ENCODE measurements around the gene LTK.

LTK gene

DNA sequence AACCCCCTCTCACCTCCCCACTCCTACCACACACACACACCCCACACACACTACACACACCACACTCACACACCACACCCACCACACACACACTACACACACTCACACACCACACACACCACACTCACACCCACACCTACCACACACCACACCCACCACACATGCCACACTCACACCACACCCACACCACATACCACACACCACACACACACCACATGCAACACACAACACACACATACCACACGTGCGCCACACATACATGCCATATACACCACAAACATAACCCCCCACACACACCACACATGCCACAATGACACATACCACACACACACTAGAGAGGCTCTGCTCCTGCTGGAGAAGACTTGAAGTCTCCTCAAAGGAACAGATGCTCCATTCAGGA lies 25.8 kb downstream of the LTK start:
- no peaks in the 10 kb centered on the region for H3K79me2 ChIP-seq (ENCODE audit: control insufficient read depth, insufficient read depth, low read length, unreplicated experiment)
- H3K4me3 ChIP-seq (ENCODE audit: low read depth, low read length), result no peak overlapping the region
- H3K27me3 ChIP-seq (ENCODE audit: insufficient read depth, low read length), result no peaks in the 10 kb centered on the region
- peaks cover 3% of the 10 kb centered on the region; the same call in 1 of the 2 replicates for H3K36me3 ChIP-seq (ENCODE audit: insufficient read depth, low read length)
- no peak overlapping the region for H3K27ac ChIP-seq (ENCODE audit: low read depth, low read length)
- H2AFZ ChIP-seq (ENCODE audit: low read length, unreplicated experiment), result no peak overlapping the region
- peaks cover 13% of the 10 kb centered on the region for H3K4me1 ChIP-seq (ENCODE audit: control insufficient read depth, insufficient read depth, low read length, unreplicated experiment)

DNA sequence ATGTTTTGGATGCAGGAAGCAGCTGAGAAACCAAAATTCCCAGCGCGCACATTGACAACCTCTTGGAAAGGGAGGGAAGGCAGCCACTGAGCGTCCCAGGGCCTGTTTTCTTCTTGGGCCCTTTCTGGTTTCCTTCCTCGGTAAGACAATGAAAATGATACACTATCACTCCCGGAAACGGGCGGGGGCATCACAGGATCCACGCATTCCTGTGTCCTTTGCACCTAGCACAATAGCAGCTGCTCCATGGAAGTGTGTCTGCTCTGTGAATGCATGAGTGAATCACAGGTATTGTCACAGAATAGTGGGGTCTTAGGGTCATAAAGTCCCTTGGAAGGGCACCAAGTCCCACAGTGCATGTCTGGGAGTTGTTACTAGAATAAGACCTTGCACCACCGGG lies 26.2 kb downstream of the LTK start:
- peaks cover 9% of the 10 kb centered on the region for H3K4me1 ChIP-seq (ENCODE audit: control insufficient read depth, insufficient read depth, low read length, unreplicated experiment)
- H3K27me3 ChIP-seq (ENCODE audit: insufficient read depth, low read length), result no peaks in the 10 kb centered on the region
- no peak overlapping the region for H3K27ac ChIP-seq (ENCODE audit: low read depth, low read length)
- no peaks in the 10 kb centered on the region for H3K79me2 ChIP-seq (ENCODE audit: control insufficient read depth, insufficient read depth, low read length, unreplicated experiment)
- H3K4me3 ChIP-seq (ENCODE audit: low read depth, low read length), result no peak overlapping the region
- H2AFZ ChIP-seq (ENCODE audit: low read length, unreplicated experiment), result no peak overlapping the region
- H3K36me3 ChIP-seq (ENCODE audit: insufficient read depth, low read length), result peaks cover 7% of the 10 kb centered on the region

DNA sequence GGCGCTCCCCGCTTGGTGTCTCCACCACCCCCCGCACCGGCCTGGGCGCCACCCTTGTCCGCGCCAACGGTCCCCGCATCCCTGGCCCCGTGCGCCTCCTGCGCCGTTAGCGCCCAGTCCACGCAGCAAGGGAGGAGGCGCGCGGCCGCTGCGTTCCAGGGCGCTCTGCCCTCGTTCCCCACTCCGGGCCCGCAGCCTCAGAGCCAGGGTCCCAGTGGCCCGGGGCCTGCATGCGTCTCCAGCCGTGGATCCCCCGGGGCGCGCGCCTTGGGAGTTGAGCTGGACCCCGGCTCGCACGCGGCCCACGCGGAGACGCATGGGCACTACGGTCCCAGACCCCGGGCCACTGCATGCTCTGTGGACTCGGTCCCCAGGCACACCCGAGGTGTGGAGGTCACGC lies 27.3 kb downstream of the LTK start:
- no peaks in the 10 kb centered on the region for H3K79me2 ChIP-seq (ENCODE audit: control insufficient read depth, insufficient read depth, low read length, unreplicated experiment)
- H3K36me3 ChIP-seq (ENCODE audit: insufficient read depth, low read length), result peaks cover 16% of the 10 kb centered on the region
- peaks cover 7% of the 10 kb centered on the region for H3K4me1 ChIP-seq (ENCODE audit: control insufficient read depth, insufficient read depth, low read length, unreplicated experiment)
- H2AFZ ChIP-seq (ENCODE audit: low read length, unreplicated experiment), result no peak overlapping the region
- no peak overlapping the region for H3K27ac ChIP-seq (ENCODE audit: low read depth, low read length)
- no peak overlapping the region for H3K4me3 ChIP-seq (ENCODE audit: low read depth, low read length)
- no peaks in the 10 kb centered on the region for H3K27me3 ChIP-seq (ENCODE audit: insufficient read depth, low read length)

DNA sequence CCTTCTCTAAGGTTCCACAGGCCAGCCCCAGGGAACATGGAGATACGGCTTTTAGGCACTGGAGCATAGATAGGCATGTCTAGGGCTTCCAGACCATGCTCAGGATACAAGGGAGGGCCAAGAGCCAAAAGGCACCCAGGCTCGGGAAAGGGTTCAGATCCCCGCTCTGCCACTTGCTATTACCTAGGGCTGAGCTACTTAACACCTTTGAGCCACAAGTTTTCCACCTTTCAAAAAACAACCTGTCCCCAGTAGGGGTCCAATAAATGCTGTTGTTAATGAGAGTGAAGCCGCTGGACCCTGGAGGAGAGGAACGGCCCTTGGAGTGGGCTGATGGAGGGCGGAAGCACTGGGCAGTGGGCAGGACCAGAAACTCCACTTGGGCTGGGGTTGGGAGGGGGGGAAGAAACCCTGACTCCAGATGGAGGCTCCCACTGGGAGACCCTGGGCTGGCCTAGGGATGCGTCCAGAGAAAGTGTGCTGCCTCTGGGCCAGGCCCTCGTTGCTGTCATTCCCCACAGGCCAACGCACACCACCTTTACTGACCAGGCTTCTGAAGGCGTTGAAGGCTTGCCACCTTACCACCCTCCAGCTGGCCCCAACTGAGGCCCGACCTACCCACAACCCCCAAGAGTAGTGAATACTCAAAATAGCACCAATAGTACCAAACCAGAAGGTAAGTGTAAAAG lies 28.5 kb downstream of the LTK start:
- Histone ChIP-seq H3K4me1 (ENCODE audit: control insufficient read depth, insufficient read depth, low read length, unreplicated experiment) (no peaks in the 10 kb centered on the region), H3K4me3 (ENCODE audit: low read depth, low read length) (no peak overlapping the region), H3K79me2 (ENCODE audit: control insufficient read depth, insufficient read depth, low read length, unreplicated experiment) (no peaks in the 10 kb centered on the region), H3K27ac (ENCODE audit: low read depth, low read length) (no peak overlapping the region), H3K36me3 (ENCODE audit: insufficient read depth, low read length) (peaks cover 27% of the 10 kb centered on the region), H2AFZ (ENCODE audit: low read length, unreplicated experiment) (no peak overlapping the region), H3K27me3 (ENCODE audit: insufficient read depth, low read length) (no peaks in the 10 kb centered on the region)

DNA sequence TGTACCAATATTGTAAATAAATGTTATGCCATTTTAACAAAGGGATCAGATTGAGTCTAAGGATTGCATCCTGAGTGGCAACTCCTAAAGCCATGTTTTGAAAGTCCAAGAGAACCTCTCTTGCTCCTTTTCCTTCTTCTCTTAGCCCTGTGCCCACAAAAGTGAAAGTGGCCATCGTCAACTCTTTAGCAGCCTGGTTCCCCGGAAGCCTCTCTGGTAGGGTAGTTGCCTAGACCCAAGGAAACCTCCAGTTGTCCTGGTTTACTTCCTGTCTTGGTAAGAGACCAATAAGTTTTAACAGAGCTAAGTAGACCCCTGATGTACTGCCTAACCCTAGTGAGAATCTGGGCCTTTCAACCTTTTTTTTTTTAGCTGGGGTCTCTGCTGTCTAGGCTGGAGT lies 30.1 kb downstream of the LTK start:
- Histone ChIP-seq H3K27ac (ENCODE audit: low read depth, low read length) (no peak overlapping the region), H3K36me3 (ENCODE audit: insufficient read depth, low read length) (peaks cover 38% of the 10 kb centered on the region), H3K79me2 (ENCODE audit: control insufficient read depth, insufficient read depth, low read length, unreplicated experiment) (no peaks in the 10 kb centered on the region), H3K27me3 (ENCODE audit: insufficient read depth, low read length) (no peaks in the 10 kb centered on the region), H2AFZ (ENCODE audit: low read length, unreplicated experiment) (no peak overlapping the region), H3K4me3 (ENCODE audit: low read depth, low read length) (no peak overlapping the region), H3K4me1 (ENCODE audit: control insufficient read depth, insufficient read depth, low read length, unreplicated experiment) (no peaks in the 10 kb centered on the region)

DNA sequence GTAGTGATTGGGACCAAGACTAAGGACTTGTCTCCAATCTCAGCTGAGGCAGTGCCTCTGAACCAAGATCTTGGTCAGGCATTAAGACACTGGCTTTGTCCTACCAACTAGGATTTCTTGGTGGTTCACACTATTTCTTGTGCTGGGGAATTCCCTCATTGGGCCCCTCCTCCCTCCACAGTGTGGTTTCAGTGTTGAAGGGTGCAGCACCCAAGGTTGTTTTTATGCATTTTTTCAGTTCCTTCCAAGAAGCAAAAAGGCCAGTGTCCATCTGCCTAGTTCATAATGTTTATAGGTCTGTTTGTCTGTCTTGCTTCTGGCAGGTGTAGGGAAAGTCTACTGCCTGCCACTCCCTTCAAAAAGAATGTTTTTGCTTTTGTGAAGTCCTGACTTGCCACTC lies 30.5 kb downstream of the LTK start:
- Histone ChIP-seq H3K4me1 (ENCODE audit: control insufficient read depth, insufficient read depth, low read length, unreplicated experiment) (no peaks in the 10 kb centered on the region), H3K27me3 (ENCODE audit: insufficient read depth, low read length) (no peaks in the 10 kb centered on the region)

DNA sequence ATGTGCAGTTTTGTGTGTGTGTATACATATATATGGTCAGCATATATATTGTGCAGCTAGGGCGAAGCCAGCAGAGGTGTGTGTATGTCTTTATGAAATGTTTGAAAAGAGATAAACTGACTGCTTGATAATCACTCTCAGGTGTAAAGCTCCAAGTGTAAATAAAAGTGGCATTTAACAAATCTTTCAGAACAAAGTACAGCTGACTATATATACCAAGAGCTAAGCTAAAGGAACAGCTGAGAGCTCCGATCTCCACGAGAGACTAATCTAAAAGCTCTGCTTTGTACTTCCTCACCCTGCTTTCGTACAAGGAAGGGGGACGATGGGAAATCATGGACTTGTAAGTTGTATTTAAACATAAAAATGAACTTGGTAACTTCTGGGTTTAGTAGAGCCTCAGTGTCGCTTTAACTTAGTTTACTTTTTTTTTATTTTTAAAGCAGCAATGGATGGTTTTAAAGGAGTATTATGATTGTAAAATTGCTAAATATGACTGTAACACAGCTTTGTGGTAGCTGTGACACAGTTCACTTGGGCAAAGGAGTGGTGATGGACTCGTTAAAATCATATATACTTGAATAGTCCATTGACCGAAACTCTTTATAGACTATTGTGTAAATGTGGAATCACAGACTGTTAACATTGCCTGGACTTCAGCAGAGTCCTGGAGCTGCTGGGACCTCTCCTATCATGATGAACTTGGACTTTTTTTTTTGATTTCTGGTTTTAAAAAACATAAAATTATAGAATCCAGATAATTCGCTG lies 31.3 kb downstream of the LTK start:
- H3K4me3 ChIP-seq (ENCODE audit: low read depth, low read length), result no peak overlapping the region
- no peak overlapping the region for H2AFZ ChIP-seq (ENCODE audit: low read length, unreplicated experiment)
- H3K4me1 ChIP-seq (ENCODE audit: control insufficient read depth, insufficient read depth, low read length, unreplicated experiment), result no peaks in the 10 kb centered on the region
- no peaks in the 10 kb centered on the region for H3K27me3 ChIP-seq (ENCODE audit: insufficient read depth, low read length)
- H3K79me2 ChIP-seq (ENCODE audit: control insufficient read depth, insufficient read depth, low read length, unreplicated experiment), result no peaks in the 10 kb centered on the region
- peaks cover 41% of the 10 kb centered on the region for H3K36me3 ChIP-seq (ENCODE audit: insufficient read depth, low read length)
- no peak overlapping the region for H3K27ac ChIP-seq (ENCODE audit: low read depth, low read length)

More for the DNA sequence above, 30.5 kb downstream of the LTK start:
- no peaks in the 10 kb centered on the region for H3K79me2 ChIP-seq (ENCODE audit: control insufficient read depth, insufficient read depth, low read length, unreplicated experiment)
- no peak overlapping the region for H3K27ac ChIP-seq (ENCODE audit: low read depth, low read length)
- H3K4me3 ChIP-seq (ENCODE audit: low read depth, low read length), result no peak overlapping the region
- no peak overlapping the region for H2AFZ ChIP-seq (ENCODE audit: low read length, unreplicated experiment)
- peaks cover 41% of the 10 kb centered on the region for H3K36me3 ChIP-seq (ENCODE audit: insufficient read depth, low read length)

DNA sequence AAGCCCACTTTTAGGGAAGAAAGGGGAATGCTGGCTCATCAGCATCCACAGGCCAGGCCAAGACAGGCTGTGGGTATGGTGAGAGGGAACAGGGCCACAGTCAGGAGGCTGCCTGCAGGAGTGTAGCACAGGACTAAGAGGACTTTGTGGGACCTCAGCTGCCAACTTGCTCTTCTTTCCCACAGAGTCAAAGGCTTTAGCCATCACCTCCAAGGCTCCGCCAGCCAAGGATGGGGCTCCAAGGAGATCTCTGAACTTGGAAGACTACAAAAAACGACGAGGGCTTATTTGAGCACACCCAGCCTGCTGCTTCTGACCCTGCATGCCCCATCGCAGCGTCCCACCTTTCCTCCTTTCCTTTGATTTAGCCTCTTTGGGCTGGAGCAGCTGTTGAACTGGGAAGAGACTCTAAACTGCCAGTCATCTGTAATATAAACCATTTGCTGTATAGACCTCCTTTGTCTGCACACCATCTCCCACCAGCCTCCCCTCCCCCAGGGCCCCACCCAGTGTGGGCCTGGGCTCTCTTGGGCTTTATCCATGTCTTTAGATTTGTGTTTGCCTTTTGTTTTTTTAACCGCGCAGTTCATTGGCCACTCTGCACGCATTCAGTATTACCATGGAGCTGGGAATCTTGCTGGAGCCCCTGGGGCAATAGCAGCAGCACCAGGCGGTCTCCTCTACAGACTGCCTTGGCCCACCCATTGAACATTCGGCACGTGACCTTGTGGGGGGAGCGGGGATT lies 33.1 kb downstream of the LTK start:
- peaks cover 8% of the 10 kb centered on the region for H3K4me1 ChIP-seq (ENCODE audit: control insufficient read depth, insufficient read depth, low read length, unreplicated experiment)
- peaks cover 46% of the 10 kb centered on the region for H3K36me3 ChIP-seq (ENCODE audit: insufficient read depth, low read length)
- no peak overlapping the region for H2AFZ ChIP-seq (ENCODE audit: low read length, unreplicated experiment)
- no peaks in the 10 kb centered on the region for H3K27me3 ChIP-seq (ENCODE audit: insufficient read depth, low read length)
- H3K4me3 ChIP-seq (ENCODE audit: low read depth, low read length), result no peak overlapping the region
- no peak overlapping the region for H3K27ac ChIP-seq (ENCODE audit: low read depth, low read length)
- H3K79me2 ChIP-seq (ENCODE audit: control insufficient read depth, insufficient read depth, low read length, unreplicated experiment), result no peaks in the 10 kb centered on the region

DNA sequence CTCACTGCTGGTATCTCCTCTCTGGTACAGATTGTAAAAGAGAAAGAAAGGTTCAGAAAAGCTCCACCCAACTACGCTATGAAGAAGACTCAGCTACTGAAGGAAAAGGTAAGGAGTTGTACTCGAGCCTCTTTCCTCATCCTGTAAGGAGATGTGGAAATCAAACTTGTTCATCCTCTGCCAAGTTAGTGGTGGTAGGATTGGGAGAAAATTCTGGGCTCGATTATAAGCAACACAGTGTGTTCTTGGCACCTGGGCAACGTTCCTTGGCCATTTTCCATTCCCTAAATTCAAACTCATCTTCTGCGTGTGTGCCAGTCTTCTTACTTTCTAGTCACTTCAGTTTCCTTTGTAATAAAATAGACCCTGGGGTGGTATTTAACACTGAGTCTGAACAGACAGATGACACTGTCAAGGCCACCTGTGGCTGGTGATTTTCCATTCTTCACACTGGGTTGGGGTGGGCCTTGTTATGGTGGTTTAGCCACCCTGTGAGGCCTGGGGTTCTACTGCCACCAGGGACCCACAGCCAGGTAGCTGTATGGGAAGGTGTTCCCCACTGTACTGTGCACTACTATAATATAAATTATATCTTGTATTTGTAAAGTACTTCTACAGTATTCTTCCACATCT lies 37.1 kb downstream of the LTK start:
- Histone ChIP-seq H3K27me3 (ENCODE audit: insufficient read depth, low read length) (no peaks in the 10 kb centered on the region), H3K79me2 (ENCODE audit: control insufficient read depth, insufficient read depth, low read length, unreplicated experiment) (no peaks in the 10 kb centered on the region), H3K4me1 (ENCODE audit: control insufficient read depth, insufficient read depth, low read length, unreplicated experiment) (peaks cover 8% of the 10 kb centered on the region), H2AFZ (ENCODE audit: low read length, unreplicated experiment) (no peak overlapping the region), H3K27ac (ENCODE audit: low read depth, low read length) (peak overlapping the region; percentile 58), H3K4me3 (ENCODE audit: low read depth, low read length) (no peak overlapping the region), H3K36me3 (ENCODE audit: insufficient read depth, low read length) (peaks cover 35% of the 10 kb centered on the region)

DNA sequence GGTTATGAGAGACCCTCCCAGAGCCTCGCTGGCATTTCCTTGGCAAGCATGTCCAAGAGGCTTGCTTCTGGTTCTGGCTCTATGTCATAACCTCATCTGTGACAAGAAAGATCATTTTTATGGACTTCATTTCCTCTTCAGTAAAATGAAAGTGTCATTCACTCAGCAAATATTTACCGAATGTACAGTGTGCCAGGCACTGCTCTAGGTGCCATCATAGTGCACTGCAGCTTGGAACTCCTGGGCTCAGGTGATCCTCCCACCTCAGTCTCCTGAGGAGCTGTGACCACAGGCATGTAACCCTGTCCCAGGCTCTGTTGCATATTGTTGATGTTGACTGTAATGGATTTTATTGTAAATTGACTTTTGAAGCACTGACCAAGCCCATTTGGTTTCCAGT lies 38.7 kb downstream of the LTK start:
- Histone ChIP-seq H3K79me2 (ENCODE audit: control insufficient read depth, insufficient read depth, low read length, unreplicated experiment) (no peaks in the 10 kb centered on the region), H3K4me1 (ENCODE audit: control insufficient read depth, insufficient read depth, low read length, unreplicated experiment) (peaks cover 8% of the 10 kb centered on the region), H3K27me3 (ENCODE audit: insufficient read depth, low read length) (no peaks in the 10 kb centered on the region), H3K27ac (ENCODE audit: low read depth, low read length) (no peak overlapping the region), H3K36me3 (ENCODE audit: insufficient read depth, low read length) (peaks cover 32% of the 10 kb centered on the region), H2AFZ (ENCODE audit: low read length, unreplicated experiment) (no peak overlapping the region), H3K4me3 (ENCODE audit: low read depth, low read length) (no peak overlapping the region)
